Myocyte (in vitro differentiated cells): ENCODE measurements around the gene OR4D10. TPM values are rescaled to one million over a fixed set of nuclear protein-coding genes. Genes with fewer than 3 reads are reported as not detected.

ENCODE experiments used
- DNase-seq: peaks from one replicate; pipeline ENCODE4 v3.0.0-alpha.2; 2012; ENCODE audit warnings: low read depth
- total RNA-seq: library from RNA; depleted of rRNA; stranded (reverse); fragments of >200 nt; gene quantifications from 2 replicates; pipeline ENCODE4 v1.2.3, GENCODE V29; 2014

OR4D10 gene
- total RNA-seq, 1 donor from 2014 or later = not detected

DNA sequence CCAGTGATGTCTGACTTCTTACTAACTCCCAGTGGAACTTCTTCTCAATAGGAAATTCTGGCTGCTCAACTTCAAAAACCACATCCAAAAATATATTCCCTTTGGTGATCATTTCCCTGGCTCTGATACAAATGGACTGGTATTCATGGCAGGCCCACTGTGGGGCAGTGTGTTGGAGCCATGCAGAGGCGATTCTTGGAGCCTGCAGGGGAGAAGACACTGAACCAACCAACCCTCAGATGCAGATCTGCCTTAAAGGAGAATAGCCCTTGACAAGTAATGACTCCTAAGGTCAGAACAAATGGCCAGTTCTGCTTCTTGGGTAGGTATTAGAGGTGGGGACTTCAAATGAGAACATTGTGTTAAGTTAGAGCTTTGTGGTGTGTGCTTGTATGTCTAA lies 50.4 kb downstream of the OR4D10 start:
- DNase-seq = peak; percentile 16

DNA sequence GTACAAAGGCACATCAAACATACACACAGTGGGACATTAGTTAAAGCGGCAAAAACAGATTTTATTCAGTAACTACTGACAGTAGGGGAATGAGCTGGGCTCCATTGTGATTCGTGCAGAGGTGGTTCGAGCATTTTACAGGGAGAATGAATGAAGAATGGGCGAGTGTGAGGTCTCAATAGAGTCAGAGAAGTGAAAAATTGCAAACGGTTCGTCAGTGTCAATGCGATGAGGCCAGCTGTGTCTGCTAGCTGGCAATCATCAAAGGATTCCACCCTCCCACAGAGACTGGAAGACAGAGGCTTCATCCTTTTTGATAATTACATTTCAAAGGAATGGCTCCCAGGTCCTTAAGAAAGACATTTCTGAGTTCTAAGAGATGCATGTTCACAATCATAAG lies 55.6 kb downstream of the OR4D10 start:
- no peak for DNase-seq

Other genes starting within 250 kb of the OR4D10 start
- gene OR5AN1, start 114.4 kb upstream of the OR4D10 start, total RNA-seq = not detected in 2 replicates
- not detected in 2 replicates for gene OR5A2, start 46.9 kb upstream of the OR4D10 start, total RNA-seq
- not detected in 2 replicates for gene OR5A1, start 36.8 kb upstream of the OR4D10 start, total RNA-seq
- not detected in 2 replicates for gene OR4D6, start 16.4 kb upstream of the OR4D10 start, total RNA-seq
- not detected in 2 replicates for gene OR4D11, start 30.3 kb downstream of the OR4D10 start, total RNA-seq
- gene OR4D9, start 38.2 kb downstream of the OR4D10 start, total RNA-seq = not detected in 2 replicates
- 23.1 and 28.1 TPM in 2 replicates for gene OSBP, start 142.5 kb downstream of the OR4D10 start, total RNA-seq
- 18.2 and 18.3 TPM in 2 replicates for gene PATL1, start 195.7 kb downstream of the OR4D10 start, total RNA-seq
- gene OR10V1, start 240.5 kb downstream of the OR4D10 start, total RNA-seq = not detected in 2 replicates